IPS-NIHi7 (cell line): ENCODE data around the gene ZFP92.

Experiments
- DNase-seq: peaks from one replicate; pipeline ENCODE4 v3.0.0; 2012; ENCODE audit warnings: mixed read lengths; ENCODE audit errors: extremely low spot score

ZFP92 gene

GRCh38 chrX:153408871-153409351 lies 2.4 kb upstream of the ZFP92 start:
- DNase-seq = no peak

GRCh38 chrX:153409414-153410101 lies 1.7 kb upstream of the ZFP92 start:
- no peak for DNase-seq

GRCh38 chrX:153410373-153410772 lies 899 bp upstream of the ZFP92 start:
- DNase-seq = no peak

- DNase-seq = no peak
These were observed 401 bp upstream of the ZFP92 start for GRCh38 chrX:153410888-153411254.

GRCh38 chrX:153411988-153412574 lies 809 bp downstream of the ZFP92 start:
- DNase-seq = no peak

GRCh38 chrX:153412746-153413720 lies 1.8 kb downstream of the ZFP92 start:
- no peak for DNase-seq

GRCh38 chrX:153413731-153414130 lies 2.5 kb downstream of the ZFP92 start:
- DNase-seq = no peak

- DNase-seq = no peak
These were observed 3.7 kb downstream of the ZFP92 start for GRCh38 chrX:153414856-153415510.

- no peak for DNase-seq
These were observed 5.6 kb downstream of the ZFP92 start for GRCh38 chrX:153416781-153417450.

- DNase-seq = no peak
These were observed 6.4 kb downstream of the ZFP92 start for GRCh38 chrX:153417637-153418036.

GRCh38 chrX:153420851-153421599 lies 9.8 kb downstream of the ZFP92 start:
- DNase-seq = no peak

GRCh38 chrX:153421856-153422255 lies 10.6 kb downstream of the ZFP92 start:
- no peak for DNase-seq

- no peak for DNase-seq
These were observed 12.4 kb downstream of the ZFP92 start for GRCh38 chrX:153423652-153424051.

- DNase-seq = no peak
These were observed 14.9 kb downstream of the ZFP92 start for GRCh38 chrX:153426204-153426603.

GRCh38 chrX:153430796-153431195 lies 19.5 kb downstream of the ZFP92 start:
- DNase-seq = no peak

GRCh38 chrX:153433161-153433680 lies 21.9 kb downstream of the ZFP92 start:
- DNase-seq = no peak

- DNase-seq = no peak
These were observed 22.6 kb downstream of the ZFP92 start for GRCh38 chrX:153433781-153434285.

GRCh38 chrX:153434801-153435200 lies 23.5 kb downstream of the ZFP92 start:
- no peak for DNase-seq

GRCh38 chrX:153435845-153436244 lies 24.6 kb downstream of the ZFP92 start:
- no peak for DNase-seq

GRCh38 chrX:153438532-153438931 lies 27.3 kb downstream of the ZFP92 start:
- no peak for DNase-seq
